Hepatocyte (in vitro differentiated cells): ENCODE results near the gene XNDC1N. TPM values are rescaled to one million over a fixed set of nuclear protein-coding genes. Genes with fewer than 3 reads are reported as not detected.
"Not testable (repeated sequence)": the region's sequence is repeated elsewhere in the genome, so short reads cannot be mapped to it uniquely, and the experiment has no call there.

Experiments
- DNase-seq: peaks from one replicate; pipeline ENCODE4 v3.0.0-alpha.2; 2016; ENCODE audit warnings: low spot score
- H2AFZ ChIP-seq: fragments of 200-600 bp; sonication (generic); 2 replicates; pipeline ENCODE4 v1.6.0; 2016; ENCODE audit warnings: antibody characterized with exemption, mild to moderate bottlenecking
- H3K27ac ChIP-seq: fragments of 200-600 bp; sonication (generic); 2 replicates; pipeline ENCODE4 v1.5.1; 2016; ENCODE audit warnings: mild to moderate bottlenecking
- H3K27me3 ChIP-seq: fragments of 200-600 bp; sonication (generic); 2 replicates; pipeline ENCODE4 v1.6.1; 2016
- H3K36me3 ChIP-seq: fragments of 200-600 bp; sonication (generic); replicated peaks from 2 replicates; pipeline ENCODE4 v1.5.1; 2016; ENCODE audit warnings: low read depth; ENCODE audit not compliant: insufficient read depth
- H3K4me1 ChIP-seq: fragments of 200-600 bp; sonication (generic); 2 replicates; pipeline ENCODE4 v1.5.1; 2016; ENCODE audit warnings: mild to moderate bottlenecking, moderate library complexity; ENCODE audit not compliant: insufficient read depth
- H3K4me2 ChIP-seq: fragments of 200-600 bp; sonication (generic); 2 replicates; pipeline ENCODE4 v1.6.0; 2016
- H3K4me3 ChIP-seq: fragments of 200-600 bp; sonication (generic); 2 replicates; pipeline ENCODE4 v1.5.1; 2016; ENCODE audit warnings: mild to moderate bottlenecking
- H3K79me2 ChIP-seq: fragments of 200-600 bp; sonication (generic); 2 replicates; pipeline ENCODE4 v1.6.0; 2017; ENCODE audit warnings: mild to moderate bottlenecking
- H3K9me2 ChIP-seq: fragments of 200-600 bp; sonication (generic); replicated peaks from 2 replicates; pipeline ENCODE4 v1.6.0; 2017; ENCODE audit warnings: mild to moderate bottlenecking; ENCODE audit not compliant: insufficient read depth
- H3K9me3 ChIP-seq: fragments of 200-600 bp; sonication (generic); 2 replicates; pipeline ENCODE4 v1.5.1; 2016; ENCODE audit warnings: low read depth, mild to moderate bottlenecking
- H4K20me1 ChIP-seq: fragments of 200-600 bp; sonication (generic); 2 replicates; pipeline ENCODE4 v1.6.0; 2016; ENCODE audit warnings: mild to moderate bottlenecking; ENCODE audit not compliant: insufficient read depth, poor library complexity, severe bottlenecking
- EZH2 ChIP-seq: fragments of 200-600 bp; sonication (generic); IDR thresholded peaks from 2 replicates; pipeline ENCODE4 v1.6.1; 2016; ENCODE audit warnings: antibody characterized with exemption, mild to moderate bottlenecking, borderline replicate concordance
- EZH2phosphoT487 ChIP-seq: fragments of 200-600 bp; sonication (generic); IDR thresholded peaks from one replicate; pipeline ENCODE4 v1.6.1; 2018; ENCODE audit warnings: antibody characterized with exemption, mild to moderate bottlenecking, low read depth, moderate library complexity; ENCODE audit not compliant: unreplicated experiment, severe bottlenecking
- WGBS: methylation state at CpG from one replicate; pipeline ENCODE4 v1.1.6; 2016; ENCODE audit warnings: low lambda C conversion rate; ENCODE audit errors: missing lambda C conversion rate; 5-methylcytosine and 5-hydroxymethylcytosine counted together
- polyA plus RNA-seq: library from polyadenylated mRNA; unstranded; fragments of >200 nt; fragmentation: Nextera tagmentation; extraction: Ambion mirVana; gene quantifications from 2 replicates; pipeline ENCODE4 v1.2.1, GENCODE V29; 2016
- total RNA-seq: library from RNA; depleted of rRNA; stranded (reverse); fragments of >200 nt; gene quantifications from 2 replicates; pipeline ENCODE4 v1.2.3, GENCODE V29; 2014
- TF ChIP-seq, protein P1 (sequence below): fragments of 200-600 bp; sonication (generic); IDR thresholded peaks from 2 replicates; pipeline ENCODE4 v1.5.1; 2016; ENCODE audit warnings: antibody characterized with exemption, mild to moderate bottlenecking; ENCODE audit not compliant: poor library complexity

Gene XNDC1N
- total and polyA plus RNA-seq, 2 experiments from 2014 or later: 7.1 to 9.7 TPM

DNA sequence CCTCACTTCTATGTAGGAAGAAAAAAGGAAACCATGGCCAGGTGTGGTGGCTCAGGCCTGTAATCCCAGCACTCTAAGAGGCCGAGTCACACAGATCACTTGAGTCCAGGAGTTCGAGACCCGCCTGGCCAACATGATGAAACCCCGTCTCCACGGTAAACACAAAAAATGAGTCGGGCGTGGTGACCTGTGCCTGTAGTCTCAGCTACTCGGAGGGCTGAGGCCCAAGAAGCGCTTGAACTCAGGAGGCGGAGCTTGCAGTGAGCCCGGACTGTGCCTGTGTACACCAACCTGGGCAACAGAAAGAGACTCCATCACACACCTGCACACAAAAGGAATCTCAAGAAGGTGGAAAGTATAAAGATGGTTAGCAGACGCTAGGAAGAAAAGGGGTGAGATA, 32.4 kb downstream of the XNDC1N start:
- Histone ChIP-seq H3K9me2 (no peaks in the 10 kb centered on the region), H3K4me2 (no peak overlapping the region), H3K27ac (no peak overlapping the region), H4K20me1 (no peaks in the 10 kb centered on the region), H3K79me2 (no peaks in the 10 kb centered on the region), H2AFZ (no peak overlapping the region), H3K27me3 (no peaks in the 10 kb centered on the region), H3K36me3 (no peaks in the 10 kb centered on the region), H3K4me3 (no peak overlapping the region), H3K4me1 (no peaks in the 10 kb centered on the region), H3K9me3 (no peaks in the 10 kb centered on the region)
- TF ChIP-seq, protein P1, sequence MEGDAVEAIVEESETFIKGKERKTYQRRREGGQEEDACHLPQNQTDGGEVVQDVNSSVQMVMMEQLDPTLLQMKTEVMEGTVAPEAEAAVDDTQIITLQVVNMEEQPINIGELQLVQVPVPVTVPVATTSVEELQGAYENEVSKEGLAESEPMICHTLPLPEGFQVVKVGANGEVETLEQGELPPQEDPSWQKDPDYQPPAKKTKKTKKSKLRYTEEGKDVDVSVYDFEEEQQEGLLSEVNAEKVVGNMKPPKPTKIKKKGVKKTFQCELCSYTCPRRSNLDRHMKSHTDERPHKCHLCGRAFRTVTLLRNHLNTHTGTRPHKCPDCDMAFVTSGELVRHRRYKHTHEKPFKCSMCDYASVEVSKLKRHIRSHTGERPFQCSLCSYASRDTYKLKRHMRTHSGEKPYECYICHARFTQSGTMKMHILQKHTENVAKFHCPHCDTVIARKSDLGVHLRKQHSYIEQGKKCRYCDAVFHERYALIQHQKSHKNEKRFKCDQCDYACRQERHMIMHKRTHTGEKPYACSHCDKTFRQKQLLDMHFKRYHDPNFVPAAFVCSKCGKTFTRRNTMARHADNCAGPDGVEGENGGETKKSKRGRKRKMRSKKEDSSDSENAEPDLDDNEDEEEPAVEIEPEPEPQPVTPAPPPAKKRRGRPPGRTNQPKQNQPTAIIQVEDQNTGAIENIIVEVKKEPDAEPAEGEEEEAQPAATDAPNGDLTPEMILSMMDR: no peak
- TF ChIP-seq EZH2 (no peak), EZH2phosphoT487 (no peak)
- DNase-seq: no peak
- 96% methylated on average over 12 of the region's 12 CpGs for WGBS

DNA sequence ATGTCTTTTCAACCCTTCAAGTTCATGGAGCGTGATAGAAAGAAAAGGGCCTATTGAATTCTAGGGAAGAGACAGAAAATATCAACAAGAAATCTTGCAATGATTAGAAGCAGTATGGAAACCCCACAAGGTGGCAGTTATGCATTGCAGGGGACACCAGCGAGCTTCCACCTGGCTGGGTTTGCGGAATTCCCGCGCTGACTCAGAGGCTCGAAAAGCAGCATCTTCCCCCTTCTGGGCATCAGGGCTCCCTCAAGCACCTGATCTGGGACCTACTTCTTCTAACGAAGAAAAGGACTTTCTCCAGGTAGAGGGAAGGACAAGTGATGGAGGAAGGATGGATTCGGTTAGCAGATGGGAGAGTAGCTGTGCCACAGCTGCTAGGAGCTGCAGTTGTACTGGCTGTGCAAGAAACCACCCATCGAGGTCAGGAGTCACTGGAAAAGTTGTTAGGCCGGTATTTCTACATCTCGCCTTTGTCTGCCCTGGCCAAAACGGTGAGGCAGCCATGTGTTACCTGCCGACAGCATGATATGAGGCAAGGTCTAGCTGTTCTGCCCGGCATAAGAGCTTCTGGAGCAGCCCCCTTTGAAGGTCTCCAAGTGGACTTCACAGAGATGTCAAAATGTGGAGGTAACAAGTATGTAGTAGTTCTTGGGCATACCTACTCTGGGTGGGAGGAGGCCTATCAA, 39.1 kb downstream of the XNDC1N start:
- not testable (repeated sequence) for H3K79me2 ChIP-seq, DNase-seq, H3K27me3 ChIP-seq, H3K4me3 ChIP-seq, H3K36me3 ChIP-seq, H3K4me1 ChIP-seq, H3K4me2 ChIP-seq, H4K20me1 ChIP-seq, H3K27ac ChIP-seq, H2AFZ ChIP-seq, H3K9me3 ChIP-seq, H3K9me2 ChIP-seq
- 85% methylated on average over 14 of the region's 14 CpGs for WGBS

DNA sequence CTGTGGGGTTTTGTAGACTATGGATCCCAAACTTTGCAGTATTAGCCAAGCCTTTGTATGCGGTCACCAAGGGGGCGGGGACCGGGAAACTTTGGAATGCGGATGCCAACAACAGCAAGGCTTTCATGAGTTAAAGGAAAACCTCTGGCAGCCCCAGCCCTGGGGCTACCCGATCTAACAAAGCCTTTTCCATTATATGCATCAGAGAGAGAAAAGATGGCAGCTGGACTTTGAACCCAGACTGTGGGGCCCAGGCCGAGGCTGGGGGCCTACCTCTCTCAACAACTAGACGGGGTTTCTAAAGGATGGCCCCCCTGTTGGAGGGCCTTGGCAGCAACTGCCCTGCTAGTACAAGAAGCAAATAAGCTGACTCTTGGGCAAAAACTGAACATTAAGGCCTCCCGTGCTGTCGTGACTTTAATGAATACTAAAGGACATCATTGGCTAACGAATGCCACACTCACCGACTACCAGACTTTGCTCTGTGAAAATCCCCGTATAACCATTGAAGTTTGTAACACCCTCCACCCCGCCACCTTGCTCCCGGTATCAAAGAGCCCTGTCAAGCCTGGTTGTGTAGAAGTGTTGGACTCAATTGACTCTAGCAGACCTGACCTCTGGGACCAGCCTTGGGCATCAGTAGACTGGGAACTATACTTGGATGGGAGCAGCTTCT, 39.9 kb downstream of the XNDC1N start:
- H2AFZ ChIP-seq, H3K9me2 ChIP-seq, H3K4me2 ChIP-seq, H4K20me1 ChIP-seq, H3K9me3 ChIP-seq, H3K36me3 ChIP-seq, H3K79me2 ChIP-seq, H3K4me3 ChIP-seq, H3K4me1 ChIP-seq, H3K27me3 ChIP-seq: not testable (repeated sequence)
- WGBS: 77% methylated on average over 14 of the region's 14 CpGs
- DNase-seq: peak; percentile 42
- peak overlapping the region; percentile 74 for H3K27ac ChIP-seq

DNA sequence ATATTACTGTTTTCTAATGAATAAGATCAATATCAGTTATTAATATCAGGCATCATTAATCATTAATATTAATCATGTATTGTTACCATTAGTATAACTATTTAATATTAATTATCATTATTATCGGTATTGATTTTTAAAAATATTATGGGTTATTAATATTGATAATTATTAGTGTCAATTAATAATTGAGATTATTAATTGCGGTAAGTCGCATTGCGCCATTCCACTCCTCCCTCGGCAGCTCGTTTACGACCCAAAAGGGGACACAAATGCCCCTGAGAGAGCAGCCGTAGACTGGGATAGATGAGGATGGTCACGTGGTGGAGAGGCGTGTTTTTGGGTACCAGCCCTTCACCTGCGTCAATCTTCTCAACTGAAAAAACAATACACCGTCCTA, 42.6 kb downstream of the XNDC1N start:
- not testable (repeated sequence) for H3K27ac ChIP-seq, H3K4me1 ChIP-seq, H4K20me1 ChIP-seq, H2AFZ ChIP-seq, H3K4me3 ChIP-seq, H3K79me2 ChIP-seq, DNase-seq, H3K4me2 ChIP-seq, H3K36me3 ChIP-seq, H3K27me3 ChIP-seq, H3K9me2 ChIP-seq, H3K9me3 ChIP-seq
- WGBS: 98% methylated on average over 12 of the region's 12 CpGs

Other genes starting within 250 kb of the XNDC1N start
- not detected in 2 replicates for gene DEFB108B, start 95.4 kb downstream of the XNDC1N start, total RNA-seq
- not detected in 2 replicates for gene DEFB108B, start 95.4 kb downstream of the XNDC1N start, polyA plus RNA-seq
- not detected in 2 replicates for gene DEFB131B, start 50.1 kb downstream of the XNDC1N start, total RNA-seq
- not detected in 2 replicates for gene DEFB131B, start 50.1 kb downstream of the XNDC1N start, polyA plus RNA-seq
- 26.4 and 26.5 TPM in 2 replicates for gene RNF121, start 452 bp upstream of the XNDC1N start, total RNA-seq
- gene RNF121, start 452 bp upstream of the XNDC1N start, polyA plus RNA-seq: 29.4 and 38.1 TPM in 2 replicates
- 2.4 and 2.8 TPM in 2 replicates for gene IL18BP, start 70.3 kb upstream of the XNDC1N start, total RNA-seq
- 2.2 and 2.6 TPM in 2 replicates for gene IL18BP, start 70.3 kb upstream of the XNDC1N start, polyA plus RNA-seq
- gene NUMA1, start 151.9 kb upstream of the XNDC1N start, total RNA-seq: 129 and 140 TPM in 2 replicates
- 103 and 116 TPM in 2 replicates for gene NUMA1, start 151.9 kb upstream of the XNDC1N start, polyA plus RNA-seq
- gene LRRC51, start 152.3 kb upstream of the XNDC1N start, total RNA-seq: 2.1 and 4.5 TPM in 2 replicates
- 3.7 and 7.8 TPM in 2 replicates for gene LRRC51, start 152.3 kb upstream of the XNDC1N start, polyA plus RNA-seq
- gene LAMTOR1, start 174.7 kb upstream of the XNDC1N start, total RNA-seq: 109 and 147 TPM in 2 replicates
- 164 and 181 TPM in 2 replicates for gene LAMTOR1, start 174.7 kb upstream of the XNDC1N start, polyA plus RNA-seq
- not detected in 2 replicates for gene TOMT, start 177.3 kb upstream of the XNDC1N start, total RNA-seq
- gene TOMT, start 177.3 kb upstream of the XNDC1N start, polyA plus RNA-seq: not detected in 2 replicates
- 17.6 and 21.6 TPM in 2 replicates for gene ANAPC15, start 184.1 kb upstream of the XNDC1N start, total RNA-seq
- 42.5 and 43.7 TPM in 2 replicates for gene ANAPC15, start 184.1 kb upstream of the XNDC1N start, polyA plus RNA-seq
- gene FOLR3, start 207.1 kb upstream of the XNDC1N start, total RNA-seq: not detected in 2 replicates
- gene FOLR3, start 207.1 kb upstream of the XNDC1N start, polyA plus RNA-seq: not detected in 2 replicates